AML-193 (cell line): ENCODE measurements around the gene ITGA5.

Source experiments
- DNase-seq, 2 experiments: peaks; one replicate each; lab custom pipeline; 2025; lab: John Stamatoyannopoulos, UW

Gene ITGA5

DNA sequence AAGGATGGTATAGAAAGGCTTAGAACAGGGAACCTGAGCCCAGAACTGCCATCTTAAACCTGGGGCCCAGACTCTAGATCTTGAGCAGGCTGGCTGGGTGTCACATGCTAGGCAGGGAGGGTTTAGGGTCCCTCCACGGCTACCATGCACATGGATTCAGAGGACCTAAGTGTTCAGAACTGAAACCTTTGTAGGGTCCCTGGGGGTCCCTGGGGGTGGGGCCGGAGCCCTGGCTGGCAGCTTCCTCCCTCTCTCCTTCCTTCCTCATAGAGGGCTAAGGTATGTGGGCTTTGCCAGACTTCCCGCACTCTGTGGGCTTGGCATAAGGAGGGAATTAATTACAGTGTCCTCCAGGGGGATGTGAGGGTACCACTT lies 29.9 kb downstream of the ITGA5 start:
- no peak for DNase-seq

GRCh38 chr12:54388237-54389133 lies 30.6 kb downstream of the ITGA5 start:
- no peak for DNase-seq

GRCh38 chr12:54387114-54387467 lies 32.0 kb downstream of the ITGA5 start:
- DNase-seq = no peak

DNA sequence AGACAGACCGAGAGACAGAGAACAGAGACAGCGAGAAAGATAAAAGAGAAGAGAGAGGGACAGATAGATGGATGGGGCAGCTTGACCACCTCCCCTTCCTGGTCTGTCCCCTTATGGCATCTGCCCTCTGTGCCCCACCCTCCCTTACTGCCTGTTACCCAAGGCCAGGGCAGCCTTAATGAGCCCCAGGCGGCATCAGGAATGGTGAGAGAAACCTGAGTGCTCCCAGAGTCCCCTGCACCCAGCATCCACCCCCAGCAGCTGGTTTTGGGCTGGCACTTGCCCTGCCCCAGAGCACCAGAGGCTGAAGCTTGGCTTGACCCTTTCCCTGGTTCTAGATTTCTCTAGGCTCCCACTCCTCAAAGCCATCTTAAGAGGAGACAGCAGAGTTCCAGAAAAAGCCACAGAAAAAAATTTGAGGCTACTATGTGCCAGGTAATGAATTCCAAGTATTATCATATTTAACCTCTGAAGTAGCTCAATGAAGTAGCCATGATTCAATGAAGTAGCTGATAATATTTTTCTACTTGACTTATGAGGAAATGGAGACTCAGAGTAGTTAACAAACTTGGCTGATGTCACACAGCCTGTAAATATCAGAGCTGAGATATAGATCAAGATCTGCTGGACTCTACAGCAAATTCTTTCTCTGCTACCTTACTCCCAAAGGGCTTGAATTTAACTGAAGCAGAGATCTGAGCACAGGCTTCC lies 32.5 kb downstream of the ITGA5 start:
- DNase-seq = no peak

GRCh38 chr12:54385251-54385914 lies 33.7 kb downstream of the ITGA5 start:
- DNase-seq = no peak

GRCh38 chr12:54384591-54385041 lies 34.5 kb downstream of the ITGA5 start, which contains the start of gene ZNF385A:
Gene ZNF385A, minus strand, starts transcription at chr12:54384733. Its CDS starts 219 bp downstream, at chr12:54384514.
- DNase-seq = peak; percentile 77 to 85

DNA sequence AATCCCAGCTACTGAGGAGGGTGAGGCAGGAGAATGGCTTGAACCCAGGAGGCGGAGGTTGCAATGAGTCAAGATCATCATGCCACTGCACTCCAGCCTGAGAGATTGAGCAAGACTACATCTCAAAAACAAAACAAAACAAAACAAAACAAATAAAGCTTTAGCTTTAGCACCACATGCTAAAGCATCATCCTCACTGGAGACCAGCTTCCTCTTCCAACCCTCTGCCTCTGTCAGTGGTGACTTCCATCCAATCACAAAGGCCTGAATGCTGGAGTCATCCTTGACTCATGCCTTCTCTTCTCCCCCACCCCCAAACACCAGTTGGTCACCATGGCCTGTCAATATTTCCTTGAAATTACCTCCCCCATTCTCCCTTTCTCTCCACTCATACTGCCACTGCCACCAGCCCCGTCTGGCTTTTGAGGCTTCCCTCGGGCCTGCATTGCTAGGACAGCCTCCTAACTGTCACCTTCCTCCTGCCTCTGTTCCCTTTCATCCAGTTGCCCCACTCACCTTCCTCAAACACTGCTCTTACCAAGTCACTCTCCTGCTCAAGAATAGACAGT lies 35.9 kb downstream of the ITGA5 start:
- DNase-seq = peak; percentile 63

- DNase-seq = no peak
Measured at GRCh38 chr12:54381136-54381535, 37.9 kb downstream of the ITGA5 start.

- DNase-seq = peak; percentile 69 to 73
Measured at GRCh38 chr12:54379398-54380201, 39.5 kb downstream of the ITGA5 start.

DNA sequence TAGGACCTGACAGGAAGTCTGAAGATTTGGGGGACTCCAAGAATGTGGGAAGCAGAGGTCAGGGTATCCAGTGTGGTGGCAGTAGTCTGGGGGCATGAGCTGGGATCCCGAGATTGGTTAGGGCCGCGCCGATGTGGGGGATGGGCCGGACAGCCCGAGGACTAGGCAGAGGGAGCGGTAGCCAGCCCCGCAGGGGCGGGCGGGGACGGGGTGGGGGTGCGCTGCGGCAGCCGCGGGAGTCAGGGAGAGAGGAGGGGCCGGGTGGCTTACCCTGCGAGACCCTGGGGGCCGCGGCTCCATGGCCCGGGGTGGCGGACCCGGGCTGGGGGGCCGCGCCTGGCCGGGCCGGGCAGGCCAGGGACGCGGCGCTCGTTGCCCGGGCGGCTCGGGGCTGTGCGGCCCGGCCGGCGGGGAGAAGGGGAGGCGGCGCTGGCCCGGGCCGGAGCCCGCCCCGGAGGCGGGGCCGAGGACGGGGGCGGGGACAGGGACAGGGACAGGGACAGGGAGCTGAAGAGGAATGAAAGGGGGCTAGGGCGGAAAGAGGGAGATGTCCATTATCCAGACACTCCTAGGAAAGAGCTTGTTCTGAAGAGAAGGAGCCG lies 40.2 kb downstream of the ITGA5 start:
- DNase-seq = no peak

DNA sequence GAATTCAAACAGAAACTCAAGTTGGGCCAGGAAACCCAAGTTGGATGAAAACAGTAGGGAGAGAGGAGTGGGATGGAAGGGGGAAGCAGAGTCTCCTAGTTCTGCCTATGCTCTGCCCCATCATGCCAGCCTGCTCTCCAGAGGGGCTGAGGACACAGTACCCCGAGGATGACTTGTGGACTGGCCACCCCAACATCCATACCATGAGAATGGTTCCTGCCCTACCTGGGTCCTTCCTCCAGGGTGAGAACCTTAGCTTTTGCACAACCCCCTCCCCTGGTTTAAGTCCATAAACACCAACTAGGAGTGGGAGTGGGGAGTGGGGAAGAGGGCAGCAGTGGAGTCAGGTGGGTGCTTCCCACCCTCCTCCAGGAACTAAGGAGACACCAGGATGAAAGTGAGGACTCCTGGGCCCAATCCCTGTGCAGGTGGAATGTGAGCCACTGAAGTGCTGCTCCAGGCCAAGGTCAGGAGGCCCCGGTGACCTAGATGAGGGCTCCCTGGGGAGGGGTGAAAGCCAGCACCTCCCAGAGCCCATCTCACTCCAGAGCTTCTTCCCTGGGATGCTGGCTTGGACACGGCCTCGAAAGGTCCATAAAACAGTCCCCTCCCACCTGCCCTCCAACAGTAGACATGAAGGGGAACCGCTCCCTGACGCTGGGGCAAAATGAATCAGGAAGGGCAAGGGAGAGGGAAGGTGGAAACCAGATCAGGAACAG lies 41.1 kb downstream of the ITGA5 start:
- DNase-seq = no peak

GRCh38 chr12:54377007-54377406 lies 42.1 kb downstream of the ITGA5 start:
- no peak for DNase-seq

- no peak for DNase-seq
Measured at GRCh38 chr12:54376596-54376995, 42.5 kb downstream of the ITGA5 start.

DNA sequence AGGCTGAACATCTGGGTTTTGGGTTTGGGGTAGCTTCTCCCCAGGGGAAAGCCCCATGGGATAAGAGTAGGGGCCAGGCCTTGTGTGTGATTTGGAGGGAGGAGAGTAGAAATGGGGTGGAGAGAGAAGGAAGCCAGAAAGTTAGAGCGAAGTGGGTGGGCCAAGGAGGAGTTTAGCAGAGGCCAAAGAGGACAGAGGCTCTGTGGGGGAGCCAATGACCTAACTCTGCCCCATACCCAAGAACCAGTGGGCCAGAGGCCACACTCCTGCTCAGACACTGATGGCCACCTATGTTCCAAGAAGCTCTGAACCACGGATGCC lies 43.8 kb downstream of the ITGA5 start:
- no peak for DNase-seq

GRCh38 chr12:54374562-54375258 lies 44.4 kb downstream of the ITGA5 start:
- DNase-seq = no peak

GRCh38 chr12:54373649-54374561 lies 45.2 kb downstream of the ITGA5 start:
- DNase-seq = no peak

DNA sequence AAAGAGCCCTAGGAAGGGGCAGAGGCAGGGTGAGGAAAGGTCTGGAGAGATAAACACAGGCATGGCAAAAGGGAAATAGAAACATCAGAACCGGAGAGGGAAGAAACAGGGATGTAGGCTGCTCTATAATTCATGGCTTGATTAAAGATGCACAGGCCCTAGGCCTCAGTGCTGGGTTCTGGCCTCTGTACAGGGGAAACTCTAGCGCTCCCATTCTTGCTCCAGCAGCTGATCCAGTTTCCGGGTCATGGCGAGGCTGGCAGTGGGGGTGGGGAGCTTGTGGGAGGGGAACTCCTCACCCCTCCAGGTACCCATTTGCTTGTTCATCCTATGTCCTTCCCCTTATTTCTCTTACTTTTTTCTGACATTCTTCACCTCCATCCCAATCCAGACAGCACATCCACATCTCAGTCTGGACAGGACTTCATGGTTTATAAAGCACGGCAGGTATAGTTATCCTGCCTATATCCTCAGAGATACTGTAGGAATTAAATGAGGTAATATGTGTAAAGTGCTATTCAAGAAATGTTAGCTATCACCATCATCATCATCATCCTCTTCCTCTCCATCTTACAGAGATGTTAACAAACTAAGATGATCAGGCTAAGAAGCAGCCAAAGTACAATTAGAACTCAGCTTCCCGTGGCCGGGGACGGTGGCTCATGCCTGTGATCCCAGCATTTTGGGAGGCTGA lies 46.8 kb downstream of the ITGA5 start:
- DNase-seq = no peak
